Stimulated activated CD4-positive, alpha-beta T cell treated with anti-CD3 and anti-CD28 coated beads, Interleukin-12 subunit alpha, Interleukin-12 subunit beta, amount 100 ng/mL, for 4 hours (primary cell): ENCODE measurements around the gene PSMA6.
"Not testable (repeated sequence)": the region's sequence is repeated elsewhere in the genome, so short reads cannot be mapped to it uniquely, and the experiment has no call there.

Experiments
- DNase-seq: peaks from one replicate; pipeline ENCODE4 v3.0.0-alpha.2; 2020

The PSMA6 gene

GRCh38 chr14:35346738-35347322 lies 54.6 kb downstream of the PSMA6 start:
- DNase-seq = no peak

GRCh38 chr14:35347323-35348043 lies 55.3 kb downstream of the PSMA6 start:
- no peak for DNase-seq

DNA sequence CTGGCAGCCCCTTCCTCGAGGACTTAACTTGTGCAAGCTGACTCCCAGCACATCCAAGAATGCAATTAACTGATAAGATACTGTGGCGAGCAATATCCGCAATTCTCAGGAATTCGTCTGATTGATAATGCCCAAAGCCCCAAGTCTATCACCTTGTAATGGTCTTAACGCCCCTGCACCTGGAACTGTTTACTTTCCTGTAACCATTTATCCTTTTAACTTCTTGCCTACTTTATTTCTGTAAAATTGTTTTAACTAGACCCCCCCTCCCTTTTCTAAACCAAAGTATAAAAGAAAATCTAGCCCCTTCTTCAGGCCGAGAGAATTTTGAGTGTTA lies 55.8 kb downstream of the PSMA6 start:
- not testable (repeated sequence) for DNase-seq

DNA sequence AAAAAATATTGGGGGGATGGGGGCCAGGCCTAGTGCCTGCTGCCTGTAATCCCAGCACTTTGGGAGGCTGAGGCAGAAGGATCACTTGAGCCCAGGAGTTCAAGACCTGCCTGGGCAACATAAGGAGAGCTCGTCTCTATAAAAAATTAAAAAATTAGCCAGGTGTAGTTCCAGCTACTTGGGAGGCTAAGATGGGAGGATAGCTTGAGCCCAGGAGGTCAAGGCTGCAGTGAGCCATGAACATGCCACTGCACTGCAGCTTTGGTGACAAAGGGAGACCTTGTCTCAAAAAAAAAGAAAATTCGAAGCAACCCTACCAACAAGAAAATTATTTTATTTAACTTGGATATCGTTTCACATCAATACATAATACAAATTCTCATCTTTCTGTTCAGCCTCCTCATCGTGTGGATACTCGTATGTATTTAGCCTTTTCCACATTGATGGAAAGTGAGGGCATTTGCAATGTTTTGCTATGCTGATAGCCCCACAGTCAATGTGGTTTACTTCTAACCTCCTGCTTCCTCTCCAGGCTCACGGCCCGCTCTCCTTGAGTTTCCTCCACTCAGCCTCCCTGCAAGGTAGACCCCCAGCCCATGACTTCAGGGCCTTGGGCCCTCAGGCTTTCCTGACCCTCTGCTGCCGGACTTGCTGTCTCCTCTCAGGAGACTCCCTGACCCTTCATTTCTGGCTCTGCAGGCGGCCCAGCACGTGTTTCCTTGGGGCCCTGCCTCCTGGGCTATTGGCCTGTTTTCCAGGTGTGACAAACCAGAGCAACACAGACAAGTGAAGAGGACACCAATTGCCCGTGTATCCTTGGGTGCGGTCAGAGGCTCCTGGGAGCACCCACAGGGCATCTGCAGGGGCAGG lies 57.5 kb downstream of the PSMA6 start:
- DNase-seq = no peak

DNA sequence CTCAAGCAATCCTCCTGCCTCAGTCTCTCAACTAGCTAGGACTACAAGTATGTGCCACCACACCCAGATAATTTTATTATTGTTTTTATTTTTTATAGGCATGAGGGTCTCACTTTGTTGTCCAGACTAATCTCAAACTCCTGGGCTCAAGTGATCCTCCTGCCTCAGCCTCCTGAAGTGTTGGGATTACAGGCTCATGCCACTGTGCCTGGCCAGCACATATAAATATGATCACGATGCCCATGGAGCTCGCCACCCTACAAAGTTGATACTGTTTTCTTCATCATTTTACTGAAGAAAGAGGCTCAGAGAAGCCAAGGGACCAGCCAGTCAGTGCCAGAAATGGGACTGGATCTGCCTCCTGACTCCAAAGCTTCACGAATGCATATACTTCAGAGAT lies 59.3 kb downstream of the PSMA6 start:
- DNase-seq = no peak

DNA sequence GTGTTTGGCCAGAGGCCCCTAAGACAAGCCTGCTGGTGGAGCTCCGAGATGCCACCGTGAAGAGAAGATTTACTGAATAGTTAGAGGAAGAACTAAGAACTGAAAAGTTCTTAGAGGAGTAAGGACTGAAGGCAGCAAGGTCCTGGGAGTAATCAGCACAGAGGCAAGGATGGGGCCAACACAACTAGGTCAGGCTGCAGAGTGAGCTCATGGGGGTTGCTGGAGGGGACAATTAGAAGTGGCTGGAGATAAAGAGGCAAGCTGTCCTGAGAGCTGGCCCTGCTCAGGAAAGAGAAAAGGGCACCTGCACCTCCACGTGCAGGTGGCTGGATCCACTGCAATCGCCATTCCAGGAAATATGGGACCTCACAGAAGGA lies 59.7 kb downstream of the PSMA6 start:
- DNase-seq = no peak

DNA sequence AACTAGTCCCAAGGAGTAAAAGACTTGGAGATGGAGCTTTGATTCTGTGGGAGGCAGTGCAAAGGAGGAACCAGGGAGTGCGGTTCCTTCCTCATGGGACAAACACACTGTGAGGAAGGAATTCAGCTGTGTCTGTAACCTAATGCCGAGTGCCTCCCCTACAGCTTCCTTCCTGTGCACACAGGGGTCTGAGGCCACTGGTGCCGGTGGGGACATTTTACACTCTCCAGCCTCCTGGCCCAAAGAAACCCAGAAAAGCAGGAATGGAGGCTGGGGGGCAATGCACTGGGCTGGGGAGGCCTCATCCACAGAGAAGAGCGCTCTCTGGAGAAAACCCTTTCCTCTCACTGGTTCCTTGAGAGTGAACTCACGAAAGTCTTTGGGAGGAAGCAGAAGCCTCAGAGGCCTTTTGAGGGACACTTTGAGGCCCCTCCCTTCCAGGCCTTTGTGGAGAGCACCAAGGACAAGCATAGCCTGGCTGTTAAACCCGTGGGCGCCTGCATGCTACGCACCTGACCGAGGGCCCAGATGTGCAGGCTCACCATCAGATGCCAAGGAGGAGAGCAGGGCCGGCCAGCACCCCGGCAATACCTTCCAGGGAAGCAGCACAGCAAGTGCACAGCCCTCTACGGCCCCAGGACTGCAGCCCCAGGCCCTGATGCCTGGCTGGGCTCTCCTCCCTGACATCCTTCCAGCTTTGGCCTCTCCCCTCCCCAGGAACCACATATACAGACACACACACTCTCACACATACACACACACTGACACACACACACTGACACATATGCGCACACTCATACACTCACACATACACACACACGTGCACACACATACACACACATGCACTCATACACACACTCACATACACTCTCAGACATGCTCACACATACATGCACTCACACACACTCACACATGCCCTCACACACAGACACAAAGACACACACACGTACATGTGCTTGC lies 60.4 kb downstream of the PSMA6 start:
- DNase-seq = no peak

GRCh38 chr14:35353409-35354172 lies 61.4 kb downstream of the PSMA6 start:
- DNase-seq = no peak

GRCh38 chr14:35355235-35355634 lies 63.1 kb downstream of the PSMA6 start:
- not testable (repeated sequence) for DNase-seq

- DNase-seq = no peak
Measured at GRCh38 chr14:35355981-35356841, 64.0 kb downstream of the PSMA6 start.

DNA sequence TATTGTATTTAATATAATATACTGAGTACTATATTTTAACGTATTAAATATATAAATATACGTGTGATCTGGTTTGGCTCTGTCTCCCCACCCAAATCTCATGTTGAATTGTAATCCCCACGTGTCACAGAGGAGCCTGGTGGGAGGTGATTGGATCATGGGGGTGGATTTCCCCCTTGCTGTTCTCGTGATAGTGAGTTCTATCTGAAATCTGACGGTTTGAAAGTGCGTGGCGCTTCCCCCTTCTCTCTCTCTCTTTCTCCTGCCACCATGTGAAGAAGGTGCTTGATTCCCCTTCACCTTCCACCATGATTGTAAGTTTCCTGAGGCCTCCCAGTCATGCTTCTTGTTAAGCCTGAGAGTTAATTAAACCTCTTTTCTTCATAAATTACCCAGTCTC lies 67.5 kb downstream of the PSMA6 start:
- DNase-seq = not testable (repeated sequence)

DNA sequence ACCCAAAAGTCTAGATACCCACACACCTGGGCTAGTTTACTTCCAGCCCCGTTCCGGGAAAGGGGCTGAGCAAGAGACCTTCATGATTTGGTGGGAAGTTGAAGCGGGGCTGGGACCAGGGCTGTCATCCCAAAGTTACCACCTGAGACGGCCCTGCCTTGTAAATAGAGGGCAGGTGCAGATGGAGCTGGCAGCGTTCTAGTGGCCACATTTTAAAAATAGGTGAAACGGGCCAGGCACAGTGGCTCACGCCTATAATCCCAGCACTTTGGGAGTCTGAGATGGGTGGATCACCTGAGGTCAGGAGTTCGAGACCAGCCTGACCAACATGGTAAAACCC lies 68.9 kb downstream of the PSMA6 start:
- no peak for DNase-seq

DNA sequence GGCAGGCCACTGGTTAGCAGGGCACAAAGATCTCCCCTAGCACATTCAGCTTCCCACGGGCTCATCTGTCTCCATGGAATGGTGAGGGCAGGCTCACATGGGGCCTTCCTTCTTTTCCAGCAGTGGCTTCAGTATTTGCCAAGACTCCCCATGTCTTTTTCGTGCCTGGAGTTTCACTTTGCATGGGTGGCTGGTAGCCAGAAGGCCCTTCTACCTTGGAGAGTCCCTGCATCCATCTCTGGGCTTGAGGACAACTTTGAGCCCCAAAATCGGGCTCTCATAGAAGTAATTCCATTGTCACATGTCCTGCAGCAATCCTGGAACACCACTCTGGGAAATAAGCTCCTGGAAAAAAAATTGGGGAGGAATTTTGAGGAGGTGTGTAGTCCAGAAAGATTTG lies 70.3 kb downstream of the PSMA6 start:
- no peak for DNase-seq

GRCh38 chr14:35362911-35363374 lies 70.8 kb downstream of the PSMA6 start:
- DNase-seq = no peak

- DNase-seq = peak; percentile 69
Measured at GRCh38 chr14:35365130-35366055, 73.2 kb downstream of the PSMA6 start.

- no peak for DNase-seq
Measured at GRCh38 chr14:35366056-35366451, 73.9 kb downstream of the PSMA6 start.

DNA sequence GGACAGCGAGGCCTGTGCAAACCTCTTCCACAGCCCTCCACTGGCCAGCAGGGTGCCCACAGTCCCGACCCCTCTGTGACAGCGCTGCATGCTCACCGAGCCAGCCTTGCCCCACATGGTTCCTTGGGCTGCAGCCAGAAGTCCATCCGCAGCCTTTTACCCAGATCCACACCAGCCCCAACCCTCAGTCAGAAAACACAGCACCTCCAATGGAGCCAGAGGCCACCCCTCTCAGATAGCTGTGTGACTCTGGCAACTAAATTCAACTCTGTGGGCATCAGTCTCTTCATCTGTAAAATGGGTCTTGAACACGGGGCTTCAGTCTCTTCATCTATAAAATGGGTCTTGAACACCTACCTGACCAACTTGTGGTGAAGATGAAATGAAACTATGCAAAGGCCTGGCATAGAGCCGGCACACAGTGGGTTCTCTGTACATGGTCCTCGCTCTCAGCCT lies 74.4 kb downstream of the PSMA6 start:
- no peak for DNase-seq

DNA sequence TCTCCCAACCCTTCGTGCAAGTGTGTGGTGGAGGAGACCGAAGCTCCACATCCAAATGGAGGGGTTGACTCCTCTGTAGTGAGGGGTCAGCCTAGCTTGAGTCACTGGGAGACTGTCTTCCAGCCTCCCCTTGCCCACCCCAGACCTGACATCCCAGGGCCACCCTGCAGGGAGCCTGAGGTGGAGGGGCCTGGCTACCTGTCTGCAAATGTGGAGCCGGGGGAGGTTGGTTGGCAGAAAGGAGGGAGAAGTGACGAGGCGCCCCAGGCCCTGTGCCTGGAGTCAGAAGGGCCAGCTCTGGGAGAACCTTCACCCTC lies 74.8 kb downstream of the PSMA6 start:
- DNase-seq = no peak
